Psoas muscle (tissue), 8 donors: ENCODE measurements around the gene ENTPD2. TPM values are rescaled to one million over a fixed set of nuclear protein-coding genes. Genes with fewer than 3 reads are reported as not detected.

Experiments
- ATAC-seq, 4 donors: fragments of 200-7000 bp; cut with Tn5 transposase; one replicate each; pipeline ENCODE4 v1.9.1; 2020; ENCODE audit warnings: moderate library complexity in 3 of 4, mild to moderate bottlenecking in 2 of 4
- DNase-seq, 2 donors: peaks; one replicate each; pipeline ENCODE4 v3.0.0-alpha.2; 2020
- H3K27ac ChIP-seq: fragments of 200-600 bp; one replicate; pipeline ENCODE4 v1.8.0; 2022
- H3K27me3 ChIP-seq, 3 donors: fragments of 200-600 bp in 1 of 3; one replicate each; pipeline versions ENCODE4 v1.6.1 to v1.8.0; 2013 to 2022; ENCODE audit warnings: low read length in 2 of 3, mild to moderate bottlenecking in 2 of 3, moderate library complexity in 1 of 3; ENCODE audit not compliant: insufficient read depth in 3 of 3
- H3K36me3 ChIP-seq, 2 donors: fragments of 200-600 bp in 1 of 2; one replicate each; pipeline versions ENCODE4 v1.6.1 to v1.8.0; 2013 to 2022; ENCODE audit warnings: low read depth in 1 of 2, mild to moderate bottlenecking in 1 of 2, moderate library complexity in 1 of 2; ENCODE audit not compliant: insufficient read depth in 1 of 2
- H3K4me1 ChIP-seq: fragments of 200-600 bp; one replicate; pipeline ENCODE4 v1.8.0; 2022
- H3K4me3 ChIP-seq: fragments of 200-600 bp; one replicate; pipeline ENCODE4 v1.8.0; 2022; ENCODE audit warnings: mild to moderate bottlenecking
- H3K9me3 ChIP-seq: fragments of 200-600 bp; one replicate; pipeline ENCODE4 v1.8.0; 2022
- CTCF ChIP-seq: fragments of 200-600 bp; IDR thresholded peaks from one replicate; pipeline ENCODE4 v1.8.0; 2022; ENCODE audit warnings: antibody characterized with exemption
- WGBS, 3 donors: extraction: QIAGEN DNeasy Blood & Tissue Kit; methylation state at CpG; one replicate each; pipeline versions ENCODE4 v1.1.6 to v1.1.7; 2013; 5-methylcytosine and 5-hydroxymethylcytosine counted together
- intact Hi-C, 2 donors: fragments of 100-400 bp; cut with DNase I; formaldehyde crosslinking; loops; one replicate each; pipeline versions ENCODE4 v1.11.0 to v1.14.2; 2022
- polyA plus RNA-seq, 3 donors: library from polyadenylated mRNA; stranded (reverse); fragments of 200-250 nt; gene quantifications; one replicate each; pipeline ENCODE4 v1.2.3, GENCODE V29; 2013
- total RNA-seq, 4 donors: library from RNA; stranded (reverse); fragmentation: NEBNext Ultra II Directional in 2 of 4; extraction: Animal tissue kit (Norgen Biotek cat#: 25700) in 2 of 4; gene quantifications; one replicate each; pipeline versions ENCODE4 v1.2.1 to v1.2.4, GENCODE V29; 2021 to 2023
- donor health status: healthy with polysubstance abuse.
- donor health status: DM: no; HTN: no; CAD: no; lungs with moderate emphysema.
- donor health status: Bipolar disorder and iron deficiency.
- donor health status: healthy.
- donor health status: DM: yes; HTN: yes; CAD: no.
- donor health status: DM: no; HTN: no; CAD: no.
- donor health status: DM: no; HTN: no; CAD: no.
- donor health status: DM: yes; HTN: yes; CAD: no.

The ENTPD2 gene
- total and polyA plus RNA-seq, 7 donors, result 0.17 to 1.4 (median 0.59) TPM

- intact Hi-C loops, result no loop called here
- no peak overlapping the region for H3K4me3 ChIP-seq
- no peak for TF ChIP-seq CTCF
- H3K27ac ChIP-seq, result no peak overlapping the region
- DNase-seq, result no peak
- WGBS, 3 donors, result 65 to 72% (median 68%) methylated on average over 10 of the region's 10 CpGs
- H3K27me3 ChIP-seq, result peaks cover 0 to 14% (median 11%) of the 10 kb centered on the region in 3 donors
- ATAC-seq, result no peak
- H3K36me3 ChIP-seq, result no peaks in the 10 kb centered on the region
- no peaks in the 10 kb centered on the region for H3K4me1 ChIP-seq
- H3K9me3 ChIP-seq, result no peaks in the 10 kb centered on the region
Measured at GRCh38 chr9:137000177-137000930, 53.5 kb downstream of the ENTPD2 start.

Other genes starting within 250 kb of the ENTPD2 start
Only the 30 nearest of the 37 such genes appear.
- 100 to 1,000 TPM; 254 to 371 (median 331) TPM for gene EDF1, start 187.8 kb downstream of the ENTPD2 start, total RNA-seq
- gene EDF1, start 187.8 kb downstream of the ENTPD2 start, polyA plus RNA-seq, result 100 to 1,000 TPM; 241 to 534 (median 365) TPM
- gene TRAF2, start 167.5 kb downstream of the ENTPD2 start, total RNA-seq, result 10 to 100 TPM in 2 of 4 donors, 1 to 10 TPM in 2; 5.4 to 13.2 (median 9.4) TPM
- 10 to 100 TPM in 2 of 3 donors, 1 to 10 TPM in 1; 8.6 to 15.9 (median 11.1) TPM for gene TRAF2, start 167.5 kb downstream of the ENTPD2 start, polyA plus RNA-seq
- gene FBXW5, start 109.3 kb downstream of the ENTPD2 start, total RNA-seq, result 100 to 1,000 TPM; 135 to 236 (median 171) TPM
- 100 to 1,000 TPM; 202 to 261 (median 213) TPM for gene FBXW5, start 109.3 kb downstream of the ENTPD2 start, polyA plus RNA-seq
- gene C8G, start 108.8 kb downstream of the ENTPD2 start, total RNA-seq, result 1 to 10 TPM; 1.7 to 7.9 (median 5.9) TPM
- gene C8G, start 108.8 kb downstream of the ENTPD2 start, polyA plus RNA-seq, result 1 to 10 TPM; 3.4 to 6.0 (median 4.5) TPM
- gene LCN12, start 101.8 kb downstream of the ENTPD2 start, total RNA-seq, result 1 to 10 TPM in 1 of 4 donors, under 1 TPM in 2, not detected in 1; 0.38 to 1.5 (median 0.48) TPM
- gene LCN12, start 101.8 kb downstream of the ENTPD2 start, polyA plus RNA-seq, result under 1 TPM; 0.06 to 0.17 (median 0.13) TPM
- gene PTGDS, start 76.6 kb downstream of the ENTPD2 start, total RNA-seq, result 100 to 1,000 TPM in 1 of 4 donors, 10 to 100 TPM in 3; 23.3 to 130 (median 74.3) TPM
- 10 to 100 TPM; 29.9 to 37.9 (median 37.8) TPM for gene PTGDS, start 76.6 kb downstream of the ENTPD2 start, polyA plus RNA-seq
- gene LCNL1, start 71.1 kb downstream of the ENTPD2 start, total RNA-seq, result under 1 TPM; 0.10 to 0.79 (median 0.38) TPM
- under 1 TPM; 0.04 to 0.14 (median 0.06) TPM for gene LCNL1, start 71.1 kb downstream of the ENTPD2 start, polyA plus RNA-seq
- 10 to 100 TPM in 3 of 4 donors, 1 to 10 TPM in 1; 9.4 to 15.6 (median 12.4) TPM for gene PAXX, start 61.6 kb downstream of the ENTPD2 start, total RNA-seq
- 10 to 100 TPM; 16.5 to 39.2 (median 25.2) TPM for gene PAXX, start 61.6 kb downstream of the ENTPD2 start, polyA plus RNA-seq
- under 1 TPM in 3 of 4 donors, not detected in 1; 0.38 to 0.90 (median 0.54) TPM for gene CLIC3, start 57.5 kb downstream of the ENTPD2 start, total RNA-seq
- gene CLIC3, start 57.5 kb downstream of the ENTPD2 start, polyA plus RNA-seq, result under 1 TPM; 0.55 to 0.94 (median 0.79) TPM
- gene ABCA2, start 25.8 kb downstream of the ENTPD2 start, total RNA-seq, result 10 to 100 TPM; 12.2 to 23.5 (median 18.3) TPM
- 10 to 100 TPM in 1 of 3 donors, 1 to 10 TPM in 2; 6.9 to 11.1 (median 8.5) TPM for gene ABCA2, start 25.8 kb downstream of the ENTPD2 start, polyA plus RNA-seq
- gene FUT7, start 22.0 kb downstream of the ENTPD2 start, total RNA-seq, result under 1 TPM in 1 of 4 donors, not detected in 3; 0.08 TPM
- under 1 TPM in 2 of 3 donors, not detected in 1; 0.01 to 0.06 TPM for gene FUT7, start 22.0 kb downstream of the ENTPD2 start, polyA plus RNA-seq
- 10 to 100 TPM; 17.3 to 32.1 (median 22.6) TPM for gene NPDC1, start 7.9 kb downstream of the ENTPD2 start, total RNA-seq
- 10 to 100 TPM; 14.8 to 23.2 (median 17.6) TPM for gene NPDC1, start 7.9 kb downstream of the ENTPD2 start, polyA plus RNA-seq
- under 1 TPM; 0.10 to 0.15 (median 0.12) TPM for gene SAPCD2, start 16.5 kb upstream of the ENTPD2 start, total RNA-seq
- under 1 TPM in 2 of 3 donors, not detected in 1; 0.18 to 0.22 TPM for gene SAPCD2, start 16.5 kb upstream of the ENTPD2 start, polyA plus RNA-seq
- gene UAP1L1, start 23.5 kb upstream of the ENTPD2 start, total RNA-seq, result 1 to 10 TPM; 1.8 to 4.5 (median 3.0) TPM
- gene UAP1L1, start 23.5 kb upstream of the ENTPD2 start, polyA plus RNA-seq, result 1 to 10 TPM; 1.5 to 2.4 (median 1.7) TPM
- 10 to 100 TPM; 13.5 to 18.1 (median 14.4) TPM for gene MAN1B1, start 32.9 kb upstream of the ENTPD2 start, total RNA-seq
- 10 to 100 TPM; 13.1 to 24.4 (median 21.8) TPM for gene MAN1B1, start 32.9 kb upstream of the ENTPD2 start, polyA plus RNA-seq
- gene DPP7, start 60.7 kb upstream of the ENTPD2 start, total RNA-seq, result 10 to 100 TPM; 43.2 to 75.3 (median 67.5) TPM
- 10 to 100 TPM; 34.8 to 67.7 (median 61.3) TPM for gene DPP7, start 60.7 kb upstream of the ENTPD2 start, polyA plus RNA-seq
- not detected for gene GRIN1, start 85.1 kb upstream of the ENTPD2 start, total RNA-seq
- gene GRIN1, start 85.1 kb upstream of the ENTPD2 start, polyA plus RNA-seq, result under 1 TPM in 1 of 3 donors, not detected in 2; 0.06 TPM
- gene LRRC26, start 116.0 kb upstream of the ENTPD2 start, total RNA-seq, result not detected
- not detected for gene LRRC26, start 116.0 kb upstream of the ENTPD2 start, polyA plus RNA-seq
- gene TMEM210, start 118.0 kb upstream of the ENTPD2 start, total RNA-seq, result not detected
- not detected for gene TMEM210, start 118.0 kb upstream of the ENTPD2 start, polyA plus RNA-seq
- 10 to 100 TPM; 20.5 to 32.1 (median 24.3) TPM for gene ANAPC2, start 134.5 kb upstream of the ENTPD2 start, total RNA-seq
- 10 to 100 TPM; 13.0 to 22.6 (median 21.6) TPM for gene ANAPC2, start 134.5 kb upstream of the ENTPD2 start, polyA plus RNA-seq
- 10 to 100 TPM; 51.5 to 65.4 (median 54.4) TPM for gene SSNA1, start 134.6 kb upstream of the ENTPD2 start, total RNA-seq
- gene SSNA1, start 134.6 kb upstream of the ENTPD2 start, polyA plus RNA-seq, result 100 to 1,000 TPM; 101 to 176 (median 142) TPM
- 10 to 100 TPM in 2 of 4 donors, 1 to 10 TPM in 2; 8.0 to 11.3 (median 9.8) TPM for gene TPRN, start 146.7 kb upstream of the ENTPD2 start, total RNA-seq
- 10 to 100 TPM in 1 of 3 donors, 1 to 10 TPM in 2; 3.6 to 11.1 (median 6.7) TPM for gene TPRN, start 146.7 kb upstream of the ENTPD2 start, polyA plus RNA-seq
- 10 to 100 TPM; 31.2 to 40.1 (median 36.0) TPM for gene TMEM203, start 151.6 kb upstream of the ENTPD2 start, total RNA-seq
- 10 to 100 TPM; 30.6 to 71.6 (median 47.7) TPM for gene TMEM203, start 151.6 kb upstream of the ENTPD2 start, polyA plus RNA-seq
- gene NDOR1, start 151.6 kb upstream of the ENTPD2 start, total RNA-seq, result 1 to 10 TPM; 2.2 to 4.4 (median 3.7) TPM
- 1 to 10 TPM; 1.5 to 6.3 (median 6.2) TPM for gene NDOR1, start 151.6 kb upstream of the ENTPD2 start, polyA plus RNA-seq
- gene RNF208, start 168.2 kb upstream of the ENTPD2 start, total RNA-seq, result 10 to 100 TPM in 1 of 4 donors, 1 to 10 TPM in 3; 4.8 to 12.8 (median 8.1) TPM
- 1 to 10 TPM; 5.9 to 6.4 (median 6.1) TPM for gene RNF208, start 168.2 kb upstream of the ENTPD2 start, polyA plus RNA-seq
- gene CYSRT1, start 171.1 kb upstream of the ENTPD2 start, total RNA-seq, result under 1 TPM in 3 of 4 donors, not detected in 1; 0.18 to 0.77 (median 0.32) TPM
- 1 to 10 TPM in 1 of 3 donors, under 1 TPM in 2; 0.08 to 1.1 (median 0.11) TPM for gene CYSRT1, start 171.1 kb upstream of the ENTPD2 start, polyA plus RNA-seq
- gene RNF224, start 173.4 kb upstream of the ENTPD2 start, total RNA-seq, result not detected
- under 1 TPM in 1 of 3 donors, not detected in 2; 0.01 TPM for gene RNF224, start 173.4 kb upstream of the ENTPD2 start, polyA plus RNA-seq
- gene SLC34A3, start 176.8 kb upstream of the ENTPD2 start, total RNA-seq, result not detected
- not detected for gene SLC34A3, start 176.8 kb upstream of the ENTPD2 start, polyA plus RNA-seq
- gene TUBB4B, start 187.2 kb upstream of the ENTPD2 start, total RNA-seq, result 100 to 1,000 TPM; 111 to 273 (median 230) TPM
- gene TUBB4B, start 187.2 kb upstream of the ENTPD2 start, polyA plus RNA-seq, result 100 to 1,000 TPM; 350 to 838 (median 389) TPM
- gene STPG3, start 197.2 kb upstream of the ENTPD2 start, total RNA-seq, result not detected
- gene STPG3, start 197.2 kb upstream of the ENTPD2 start, polyA plus RNA-seq, result under 1 TPM in 1 of 3 donors, not detected in 2; 0.08 TPM